Peyer's patch (tissue), 4 donors: ENCODE results near the gene MRGPRD.

Experiments
- CTCF ChIP-seq, 6 experiments: fragments of 450-650 bp in 4 of 6; fragments of 200-600 bp in 2 of 6; sonication (generic) in 1 of 6; IDR thresholded peaks; one replicate each; pipeline ENCODE4 v1.5.1; 2017 to 2019; ENCODE audit warnings: antibody characterized with exemption in 6 of 6, mild to moderate bottlenecking in 3 of 6, moderate library complexity in 1 of 6
- POLR2A ChIP-seq, 2 donors: fragments of 450-650 bp; IDR thresholded peaks; one replicate each; pipeline ENCODE4 v1.5.1; 2017; ENCODE audit warnings: antibody characterized with exemption in 2 of 2, mild to moderate bottlenecking in 2 of 2, moderate library complexity in 2 of 2

- TF ChIP-seq CTCF (IDR thresholded peaks at IDR 0.05) (no peak), POLR2A (IDR thresholded peaks at IDR 0.05) (no peak)
These were observed 25.2 kb downstream of the MRGPRD start for GRCh38 chr11:68955607-68955958.
